ENCODE data around the gene RPRD1B.
A peak's percentile ranks its signal among the peaks of the same experiment; 100 is the strongest.

RPRD1B gene, protein sequence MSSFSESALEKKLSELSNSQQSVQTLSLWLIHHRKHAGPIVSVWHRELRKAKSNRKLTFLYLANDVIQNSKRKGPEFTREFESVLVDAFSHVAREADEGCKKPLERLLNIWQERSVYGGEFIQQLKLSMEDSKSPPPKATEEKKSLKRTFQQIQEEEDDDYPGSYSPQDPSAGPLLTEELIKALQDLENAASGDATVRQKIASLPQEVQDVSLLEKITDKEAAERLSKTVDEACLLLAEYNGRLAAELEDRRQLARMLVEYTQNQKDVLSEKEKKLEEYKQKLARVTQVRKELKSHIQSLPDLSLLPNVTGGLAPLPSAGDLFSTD

DNA sequence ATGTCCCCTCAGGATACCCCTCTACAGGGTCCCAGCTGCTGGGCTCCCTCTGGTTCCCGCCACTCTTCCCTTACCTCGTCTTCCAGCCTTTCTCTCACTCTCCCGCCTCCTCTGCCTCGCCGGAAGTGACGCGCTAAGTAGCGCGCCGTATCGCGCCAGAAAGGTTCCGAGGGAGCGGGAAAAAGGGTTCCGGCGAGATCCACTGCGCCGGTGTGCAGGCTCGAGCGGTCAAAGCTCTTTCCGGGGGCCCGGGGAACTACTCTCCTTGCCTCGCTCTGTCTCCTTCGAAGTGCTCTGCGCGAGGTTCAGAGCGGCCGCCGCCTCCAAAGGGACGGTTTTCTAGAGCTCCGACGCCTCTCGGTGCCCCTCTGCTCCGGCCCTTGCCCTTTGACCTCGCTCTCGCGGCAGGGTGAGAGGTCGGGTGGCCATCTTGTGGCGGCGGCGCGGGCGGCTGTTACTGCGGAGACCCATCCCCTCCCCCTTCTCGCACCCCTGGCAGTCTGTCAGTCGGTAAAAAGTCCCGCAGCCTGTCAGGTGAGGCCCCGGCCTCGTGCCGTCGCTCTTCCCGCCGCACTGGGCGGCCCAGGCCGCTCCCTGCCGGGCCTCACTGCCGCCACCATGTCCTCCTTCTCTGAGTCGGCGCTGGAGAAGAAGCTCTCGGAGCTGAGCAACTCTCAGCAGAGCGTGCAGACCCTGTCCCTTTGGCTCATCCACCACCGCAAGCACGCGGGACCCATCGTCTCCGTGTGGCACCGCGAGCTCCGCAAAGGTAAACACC lies at the start of gene RPRD1B, which contains the start of gene TTI1:
Gene RPRD1B, plus strand, starts transcription at position 417 of the 778 bp plus-strand sequence. Its CDS starts 202 bp downstream, at position 619.
Gene TTI1, minus strand, starts transcription at position 127 of the 778 bp plus-strand sequence. CDS start 19,640 bp downstream, outside the sequence.
- DNase-seq = peak; percentile 85

DNA sequence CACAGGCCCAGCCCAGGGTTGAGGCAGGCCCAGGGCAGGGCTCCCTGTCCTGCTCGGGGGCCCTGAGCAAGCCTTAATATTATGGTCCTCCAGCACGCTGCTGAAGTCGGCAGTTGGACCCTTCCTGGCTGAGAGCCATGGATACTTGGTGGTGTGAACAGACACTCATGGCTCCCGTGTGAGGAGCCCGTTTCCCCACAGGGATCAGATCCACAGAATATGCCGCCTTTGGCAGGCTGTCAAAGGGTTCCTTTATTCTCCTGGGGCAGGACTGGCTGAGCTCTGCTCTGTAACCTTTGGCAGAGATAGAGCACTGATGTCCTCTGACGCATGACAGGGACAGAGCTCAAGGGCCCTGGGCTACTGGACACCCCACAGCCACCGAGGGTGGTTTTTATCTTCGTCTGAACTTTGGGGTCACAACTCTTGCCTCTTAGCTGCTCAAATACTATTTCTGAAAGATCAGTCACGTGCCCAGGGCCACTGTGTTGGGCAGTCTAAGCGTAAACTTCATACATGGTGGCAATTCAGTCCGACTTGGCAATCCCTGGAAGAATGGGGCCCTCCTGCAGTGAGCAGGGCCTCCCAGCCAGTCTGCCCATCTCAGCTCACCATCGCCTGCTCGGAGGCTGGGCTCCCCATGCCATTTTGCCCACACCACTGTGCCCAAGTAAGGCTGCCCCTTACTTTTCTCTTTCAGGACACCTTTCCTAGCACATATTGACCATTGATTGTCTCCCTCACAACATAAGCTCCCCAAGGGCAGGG lies 49.3 kb upstream of the RPRD1B start:
- no peak for DNase-seq

DNA sequence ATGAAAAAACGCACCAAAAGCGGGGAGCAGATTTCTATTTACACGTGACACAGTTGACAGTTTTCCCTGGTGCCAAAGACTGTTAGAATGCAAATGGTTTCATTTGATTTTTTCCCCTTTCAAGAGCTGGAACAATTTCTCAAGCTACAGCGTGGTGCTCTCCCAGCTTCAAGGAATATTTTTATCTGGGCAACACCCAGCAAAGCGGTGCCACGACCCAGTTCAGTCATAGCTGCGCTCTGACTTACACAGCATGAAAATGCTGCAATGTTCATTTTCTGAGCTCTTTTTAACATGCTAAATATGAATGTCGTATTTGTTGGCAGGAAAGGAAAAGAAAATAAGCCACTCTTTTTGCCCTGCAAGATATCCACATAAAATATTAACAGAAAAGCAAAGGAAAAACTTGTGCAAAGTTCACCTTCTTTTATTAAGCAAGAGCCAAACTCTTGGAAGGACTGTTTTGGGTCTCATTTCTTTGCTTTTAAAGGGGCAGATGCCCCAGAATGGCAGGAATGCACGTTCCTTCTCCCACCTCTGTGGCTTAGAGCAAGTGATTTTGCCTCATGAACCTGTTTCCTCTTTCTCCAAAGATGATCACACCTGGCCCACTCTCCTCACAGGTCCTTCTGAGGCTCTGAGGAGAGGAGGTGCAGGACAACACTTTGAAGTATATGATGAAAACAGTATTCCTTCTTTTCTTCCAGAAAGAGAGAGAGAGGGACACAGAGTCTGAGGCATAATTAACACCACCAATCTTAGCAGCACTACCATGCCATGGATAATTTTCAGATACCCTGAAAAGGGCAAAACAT lies 47.3 kb upstream of the RPRD1B start:
- DNase-seq = no peak

DNA sequence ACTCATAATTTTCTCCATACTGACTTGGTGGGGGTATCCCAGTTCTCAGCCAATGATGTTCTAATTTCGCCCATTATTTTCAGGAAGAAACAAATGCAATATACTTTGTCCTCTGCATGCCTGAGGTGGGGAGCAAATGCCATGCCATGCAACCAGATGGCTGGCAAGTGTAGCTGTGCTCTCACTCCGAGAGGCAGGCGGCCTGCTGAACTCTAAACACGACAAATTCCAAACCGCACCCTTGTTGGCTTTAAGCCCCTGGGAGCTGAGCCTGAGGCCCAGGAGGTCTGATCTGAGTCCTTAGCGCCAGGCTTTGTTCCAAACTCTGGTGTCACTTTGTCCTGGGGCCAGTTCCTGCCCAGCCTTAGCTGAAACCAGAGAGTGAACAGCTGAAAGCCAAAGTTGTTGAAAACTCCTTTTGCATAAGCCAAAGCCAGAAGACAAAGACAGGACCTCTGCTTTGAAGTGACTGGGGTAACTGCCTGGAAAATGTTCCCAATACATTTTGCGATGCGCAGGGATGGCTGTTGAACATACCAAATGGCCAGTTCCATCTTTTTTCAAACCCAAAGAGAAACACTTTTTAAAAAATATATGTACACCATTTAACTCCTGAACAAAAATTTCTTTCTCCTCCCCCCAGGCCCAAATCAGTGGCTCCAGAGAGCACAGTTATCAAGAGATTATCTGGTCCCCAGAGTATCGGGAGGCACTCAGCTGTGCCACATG lies 46.5 kb upstream of the RPRD1B start:
- no peak for DNase-seq

DNA sequence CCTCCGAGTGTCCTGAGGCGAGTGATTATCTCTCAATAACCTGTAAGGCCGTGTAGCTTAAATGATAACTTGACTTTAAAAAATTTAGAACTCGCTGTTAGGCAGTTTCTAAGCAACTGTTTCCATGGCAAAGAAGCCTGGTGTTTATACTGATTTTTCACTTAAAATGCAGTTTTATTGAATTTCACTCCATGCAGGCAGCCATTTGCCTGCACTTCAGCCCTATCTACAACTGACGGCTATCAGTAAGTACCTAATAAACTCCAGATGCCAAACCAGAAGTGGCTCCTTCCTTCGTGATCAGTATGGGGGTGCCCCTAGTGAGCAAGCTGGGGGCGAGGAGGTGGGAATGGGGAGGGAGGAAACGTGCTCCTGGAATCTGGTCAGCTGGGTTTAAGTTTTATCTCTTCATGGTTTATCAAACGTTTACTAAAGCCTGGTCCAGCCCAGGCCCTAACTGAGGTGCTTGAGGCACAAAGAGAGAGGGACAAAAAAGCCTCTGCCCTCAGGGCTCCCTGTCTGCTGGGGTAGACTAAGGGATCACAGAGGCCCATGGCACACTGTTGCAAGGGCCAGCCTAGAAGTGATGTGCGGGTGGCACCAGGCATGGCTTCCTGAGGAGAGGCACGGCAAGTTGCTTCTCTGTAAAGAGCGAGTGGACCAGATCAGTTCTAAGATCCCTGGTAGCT lies 45.8 kb upstream of the RPRD1B start:
- no peak for DNase-seq

DNA sequence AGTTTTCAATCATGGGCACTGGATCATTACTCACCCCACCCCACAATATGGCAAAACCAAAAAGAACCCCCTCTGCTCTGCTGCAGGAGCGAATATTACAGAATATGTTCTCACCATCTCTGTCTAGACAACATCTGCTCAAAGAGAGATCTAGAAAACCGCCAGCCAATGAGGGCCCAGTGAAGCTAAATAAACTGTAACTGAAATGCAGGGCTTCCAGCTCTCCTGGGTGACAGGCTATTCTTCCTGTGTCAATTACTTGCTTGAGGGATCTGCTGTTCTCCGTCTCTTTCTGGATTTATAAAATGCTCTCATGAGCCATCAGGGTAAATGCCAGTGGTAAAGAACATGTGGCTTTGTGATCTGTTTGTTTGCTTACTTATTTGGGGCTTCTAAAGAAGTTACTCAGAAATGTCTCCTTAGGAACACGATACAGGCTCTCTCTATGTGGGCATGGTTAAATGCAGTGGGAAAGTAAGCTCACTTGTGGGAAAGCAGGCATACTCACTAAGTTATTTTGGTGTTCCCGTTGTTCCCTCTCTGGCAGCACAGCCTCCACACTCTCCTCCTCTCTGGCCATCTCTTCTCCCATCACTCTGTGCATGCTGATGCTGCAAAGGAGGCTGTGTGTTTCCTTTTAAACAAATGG lies 45.1 kb upstream of the RPRD1B start:
- DNase-seq = no peak

DNA sequence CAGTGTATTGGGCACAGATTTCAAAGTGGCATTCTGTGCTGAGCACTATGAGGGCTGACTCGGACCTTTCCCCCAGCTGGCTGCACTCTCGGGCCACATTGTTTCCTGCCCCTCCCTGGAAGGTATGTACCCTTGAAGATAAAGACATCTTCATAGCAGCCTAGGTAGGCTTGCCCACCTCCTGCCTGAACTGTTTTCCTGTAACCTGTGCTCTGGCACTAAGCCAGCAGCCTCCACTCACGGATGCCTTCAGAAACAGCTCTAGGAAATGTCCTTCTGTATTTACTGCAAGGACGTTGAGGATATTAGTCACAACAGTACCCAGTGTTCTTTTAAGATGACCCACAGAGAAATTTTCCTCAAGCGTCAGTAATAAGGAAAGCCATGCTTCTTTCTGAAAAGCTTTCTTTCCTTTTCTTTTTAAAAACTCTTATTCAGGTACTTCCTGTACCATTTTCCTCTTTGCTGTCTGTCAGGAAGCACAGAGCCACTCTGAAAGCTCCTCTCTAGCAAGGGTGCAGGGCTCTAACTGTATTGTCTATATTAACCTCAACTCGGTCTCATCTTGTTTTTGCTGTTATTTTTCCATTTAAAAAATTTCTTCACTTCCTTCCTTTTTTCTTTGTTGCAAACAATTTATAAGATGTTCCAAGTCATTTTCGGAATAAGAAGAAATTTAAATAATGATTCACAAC lies 43.8 kb upstream of the RPRD1B start:
- DNase-seq = no peak

DNA sequence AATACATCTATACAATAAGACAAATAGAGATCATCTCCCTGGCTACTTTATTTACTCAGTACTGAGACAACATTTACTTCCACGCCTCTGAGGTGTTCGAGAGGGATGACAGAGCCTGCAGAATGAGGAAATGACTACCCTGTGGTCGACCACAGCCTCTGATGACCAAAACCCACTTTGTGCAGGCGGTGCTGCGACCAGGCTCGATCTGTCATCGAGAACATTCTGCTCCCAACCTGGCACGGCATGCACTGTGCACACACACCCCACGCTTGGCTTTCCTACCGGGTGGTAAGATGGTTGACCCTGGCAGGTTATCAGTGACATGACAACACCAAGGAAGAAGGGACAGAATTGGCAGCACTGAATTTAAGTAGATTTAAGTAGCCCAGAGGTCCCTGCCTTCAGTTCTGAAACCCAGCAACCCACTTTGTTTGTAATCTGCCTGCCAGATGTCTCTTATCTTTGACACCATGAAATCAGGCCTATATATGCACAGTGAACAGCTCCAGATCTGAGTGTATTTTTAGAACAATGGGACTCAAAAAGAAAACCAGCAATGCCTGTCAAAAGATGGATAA lies 42.9 kb upstream of the RPRD1B start:
- no peak for DNase-seq

DNA sequence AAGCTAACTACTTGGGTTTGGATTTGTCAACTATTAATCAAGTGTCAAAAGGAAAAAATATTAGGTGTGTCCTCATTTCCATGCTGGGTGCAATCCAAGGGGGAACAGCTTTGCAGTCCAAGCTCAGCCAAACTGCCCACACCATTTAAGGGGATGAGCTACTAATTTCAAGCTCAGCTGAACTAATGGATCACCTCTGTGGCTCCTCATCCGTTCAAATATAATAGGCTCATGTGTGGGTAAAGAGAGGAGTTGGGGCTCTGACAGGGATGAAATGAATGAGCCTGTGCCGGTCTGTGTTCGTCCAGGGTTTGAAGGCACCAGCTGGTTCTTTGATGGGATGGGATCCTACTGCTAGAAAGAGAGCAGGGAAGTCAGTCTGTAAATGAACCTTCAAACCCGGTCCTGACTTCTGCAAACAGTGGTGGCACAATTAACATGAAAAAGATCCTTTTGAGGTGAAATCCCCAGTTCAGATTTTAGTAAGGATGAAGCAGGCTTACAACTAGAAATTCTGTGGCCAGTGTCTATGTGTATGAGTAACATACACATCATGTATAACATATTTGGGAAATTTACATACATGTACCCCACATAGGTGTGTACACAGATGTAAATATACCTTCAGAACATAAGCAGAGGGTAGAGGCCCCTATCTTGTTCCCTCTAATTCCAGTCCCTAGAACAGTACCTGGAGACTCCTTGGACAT lies 42.2 kb upstream of the RPRD1B start:
- no peak for DNase-seq

DNA sequence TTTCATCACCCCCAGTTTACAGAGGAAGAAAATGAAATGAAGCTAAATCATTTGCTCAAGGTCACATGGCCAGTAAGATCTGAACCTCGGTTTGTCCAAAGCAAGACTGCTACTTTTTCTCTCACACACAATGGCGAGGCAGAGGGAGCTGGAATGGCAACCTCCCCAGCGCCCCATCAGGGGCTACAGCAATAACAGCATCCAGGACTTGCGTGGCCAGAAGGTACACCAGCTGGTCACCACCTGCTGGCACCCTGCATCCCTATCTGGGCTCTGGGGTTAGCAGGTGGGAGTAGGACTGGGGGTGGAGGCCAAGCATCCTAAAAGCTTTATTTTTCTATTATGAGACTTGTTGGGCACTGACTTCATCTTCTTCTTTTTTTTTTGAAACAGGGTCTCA lies 41.6 kb upstream of the RPRD1B start:
- no peak for DNase-seq

DNA sequence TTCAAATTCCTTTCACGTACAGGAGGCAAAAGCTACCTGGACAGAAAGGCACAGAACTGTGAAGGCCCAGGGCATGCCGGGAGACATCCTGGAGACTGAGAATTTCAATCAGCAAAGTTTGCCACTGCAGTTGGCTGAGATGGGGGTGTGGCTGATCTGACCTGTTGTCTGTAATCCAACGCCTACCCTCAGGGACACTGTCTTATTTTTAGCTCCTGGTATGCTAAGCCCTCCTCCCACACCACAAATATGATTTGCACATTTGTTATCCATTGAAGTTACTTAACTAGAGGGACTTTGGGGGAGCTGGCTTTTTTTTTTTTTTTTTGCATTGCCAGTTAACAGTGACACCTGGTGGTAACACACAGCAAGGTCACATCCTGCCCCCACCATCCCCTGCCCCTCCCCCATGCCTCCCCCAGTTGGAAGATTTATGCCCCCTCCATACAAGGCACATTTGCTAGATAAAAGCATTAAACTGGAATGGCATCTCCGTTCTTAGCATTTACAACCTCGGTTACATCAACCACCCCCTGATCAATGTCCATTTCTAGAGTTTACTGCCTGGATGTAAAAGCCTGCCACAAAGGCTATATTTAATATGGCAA lies 40.6 kb upstream of the RPRD1B start:
- peak; percentile 15 for DNase-seq

DNA sequence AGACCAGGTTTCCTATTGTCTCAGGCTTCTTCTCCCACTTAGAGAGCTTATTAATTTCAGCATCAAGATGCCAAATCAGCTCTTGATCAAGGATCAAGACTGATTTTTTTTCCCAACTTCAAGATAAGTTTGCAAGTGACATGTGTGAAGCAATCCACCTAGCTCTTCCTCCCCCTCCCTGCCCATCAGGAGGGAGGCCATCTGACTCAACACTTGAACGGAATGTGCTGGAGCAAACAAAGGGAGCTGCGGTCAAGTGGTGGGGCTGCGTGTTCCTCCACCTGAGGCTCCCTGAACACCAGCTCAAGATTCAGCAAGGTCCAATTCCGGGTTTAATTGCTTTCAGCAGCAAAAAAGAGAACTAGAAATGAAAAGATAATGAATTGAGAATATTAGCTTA lies 39.0 kb upstream of the RPRD1B start:
- no peak for DNase-seq

DNA sequence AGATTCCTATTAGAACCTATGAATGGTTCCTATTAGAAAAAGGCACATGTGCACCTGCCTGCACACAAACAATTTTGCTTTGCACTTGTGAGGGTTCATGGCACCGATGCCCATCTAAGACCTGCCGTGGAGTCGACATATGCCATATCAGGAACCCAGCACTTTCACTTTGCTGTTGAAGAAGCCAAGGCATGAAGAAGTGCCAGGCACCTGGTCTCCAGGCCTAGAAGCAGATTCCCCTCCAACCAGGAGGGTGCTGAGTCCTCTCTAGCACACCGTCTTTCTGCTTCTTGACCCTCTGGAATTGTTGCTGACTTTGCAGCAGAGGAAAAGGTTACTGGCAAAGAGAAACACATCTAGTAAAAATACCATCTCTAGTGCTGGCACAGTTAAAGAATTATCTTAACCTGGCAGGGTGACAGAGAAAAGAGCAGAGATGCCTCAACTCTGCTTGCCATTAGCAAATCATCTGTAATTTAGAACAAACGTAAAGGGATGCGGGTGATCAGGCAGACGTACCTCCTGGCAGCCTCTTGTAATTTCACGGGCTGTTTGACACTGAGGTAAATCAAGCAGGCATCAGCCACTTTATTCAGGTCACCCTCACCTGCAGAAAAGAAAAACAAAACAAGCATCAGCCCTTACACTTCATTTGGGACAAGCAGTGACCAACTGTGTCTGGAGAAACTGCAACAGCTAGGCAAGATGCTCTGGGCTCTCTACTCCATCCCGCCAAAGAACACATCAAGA lies 37.5 kb upstream of the RPRD1B start:
- no peak for DNase-seq

DNA sequence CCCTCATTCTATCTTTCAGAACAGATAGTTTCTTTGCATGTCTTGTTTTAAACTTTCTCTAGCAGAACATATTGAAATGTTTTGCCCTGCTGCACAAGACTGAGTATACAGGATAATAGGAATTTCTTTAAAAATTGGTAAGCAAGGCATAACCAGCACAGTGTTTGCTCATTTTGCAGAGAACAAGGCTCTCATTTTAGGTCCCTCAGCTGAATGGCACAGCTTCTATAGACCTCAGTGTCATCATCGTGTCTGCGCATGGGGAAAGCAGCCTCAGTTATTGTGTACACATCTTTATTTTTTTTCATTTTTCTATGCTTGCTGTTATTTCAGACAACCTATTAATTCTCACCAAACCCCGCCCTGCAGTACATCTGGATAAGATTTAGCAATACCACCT lies 36.0 kb upstream of the RPRD1B start:
- DNase-seq = no peak

DNA sequence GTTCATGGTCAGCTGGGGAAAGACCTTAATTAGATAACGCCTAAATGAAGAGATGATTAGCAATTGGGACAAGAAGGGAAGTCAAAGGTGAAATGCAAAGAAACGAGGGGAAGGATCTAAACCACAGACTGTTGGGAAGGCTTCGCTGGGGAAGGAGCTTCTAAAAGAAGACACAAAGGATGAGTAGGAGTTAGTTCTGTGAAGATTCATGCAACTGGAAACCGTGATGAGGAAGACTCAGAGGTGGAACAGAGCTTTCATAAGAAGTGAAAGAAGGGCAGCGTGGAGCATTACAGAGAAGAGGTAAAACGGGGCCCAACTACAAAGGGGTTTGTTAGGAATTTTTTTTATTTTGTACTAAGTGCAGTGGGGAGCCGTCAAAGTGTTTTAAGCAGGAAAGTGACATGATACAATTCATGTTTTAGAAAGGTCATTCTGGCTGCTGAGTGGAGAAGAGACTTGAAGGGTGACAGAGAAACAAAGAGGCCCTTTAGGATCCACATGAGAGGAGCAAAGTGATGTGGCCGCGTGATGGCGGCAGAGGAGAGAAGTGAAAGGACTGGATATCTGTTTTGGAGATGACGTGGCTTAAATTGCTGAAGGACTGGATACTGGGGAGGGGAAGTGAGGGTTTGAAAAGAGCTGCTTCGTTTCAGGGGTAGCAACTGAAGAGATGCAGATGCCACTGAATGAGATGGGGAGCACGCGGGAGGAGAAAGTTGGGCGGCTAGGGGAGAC lies 33.9 kb upstream of the RPRD1B start:
- DNase-seq = no peak

DNA sequence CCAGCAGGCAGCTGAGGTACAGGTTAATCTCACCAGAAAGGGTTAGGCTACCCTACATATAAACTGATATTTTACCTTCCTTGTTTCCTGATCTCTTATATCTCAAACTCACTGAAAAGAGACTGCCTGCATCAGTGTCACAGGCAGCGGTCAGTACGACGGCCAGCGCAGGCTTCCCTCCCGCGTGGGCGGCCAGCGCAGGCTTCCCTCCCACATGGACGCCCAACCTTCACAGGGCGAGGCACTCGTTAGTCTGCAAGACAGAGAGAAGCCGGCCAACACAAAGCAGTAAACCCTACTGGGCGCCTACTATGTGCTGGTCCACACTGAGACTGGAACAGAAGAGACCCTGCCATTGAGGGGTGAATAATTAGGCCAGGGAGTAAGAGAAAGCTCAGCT lies 33.3 kb upstream of the RPRD1B start:
- no peak for DNase-seq
